Cardiac fibroblast (primary cell): ENCODE results near the gene CERS3.

Source experiments
- DNase-seq, 2 donors: peaks; one replicate each; pipeline versions ENCODE4 v3.0.0 to v3.0.0-alpha.2; 2010; ENCODE audit warnings: low read depth in 2 of 2
- H3K4me3 ChIP-seq, 2 donors: replicated peaks in 1 of 2; 1 replicate in 1 of 2; 2 replicates in 1 of 2; pipeline ENCODE4 v1.5.1; 2011; ENCODE audit warnings: low read depth in 2 of 2, low read length in 2 of 2, mild to moderate bottlenecking in 2 of 2, moderate library complexity in 1 of 2
- CTCF ChIP-seq: IDR thresholded peaks from one replicate; pipeline ENCODE4 v1.5.1; 2011; ENCODE audit warnings: low read depth, mild to moderate bottlenecking, low read length, inconsistent platforms

CERS3 gene

GRCh38 chr15:100547961-100548360 is 19.2 kb upstream of the CERS3 start:
- no peak overlapping the region for H3K4me3 ChIP-seq
- no peak for DNase-seq
- no peak for TF ChIP-seq CTCF

GRCh38 chr15:100544946-100545345 is 16.2 kb upstream of the CERS3 start:
- H3K4me3 ChIP-seq, result no peak overlapping the region
- no peak for DNase-seq
- no peak for TF ChIP-seq CTCF

- no peak for DNase-seq
- no peak for TF ChIP-seq CTCF
- no peak overlapping the region for H3K4me3 ChIP-seq
These were observed 15.6 kb upstream of the CERS3 start for GRCh38 chr15:100544338-100544841.

DNA sequence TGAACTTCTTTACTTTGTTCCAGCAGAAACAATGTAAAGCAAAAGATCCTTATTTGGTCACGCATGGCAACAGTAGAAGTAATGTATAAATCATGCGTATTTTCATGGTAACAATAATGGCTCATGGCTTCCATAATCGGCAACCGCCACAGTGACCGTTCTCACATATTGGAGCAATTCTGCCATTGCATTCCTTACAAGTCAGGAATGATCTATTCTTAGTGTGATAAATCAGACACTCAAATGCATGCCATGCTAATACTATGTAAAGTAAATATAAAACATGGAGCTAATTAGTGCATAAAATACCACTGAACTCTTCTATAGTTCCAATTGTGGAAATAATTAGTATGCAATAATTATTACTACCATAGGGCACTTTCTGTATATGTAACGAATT is 13.5 kb upstream of the CERS3 start:
- H3K4me3 ChIP-seq, result no peak overlapping the region
- DNase-seq, result no peak
- no peak for TF ChIP-seq CTCF

- TF ChIP-seq CTCF, result no peak
- no peak for DNase-seq
- no peak overlapping the region for H3K4me3 ChIP-seq
These were observed 8.6 kb upstream of the CERS3 start for GRCh38 chr15:100537331-100537730.

DNA sequence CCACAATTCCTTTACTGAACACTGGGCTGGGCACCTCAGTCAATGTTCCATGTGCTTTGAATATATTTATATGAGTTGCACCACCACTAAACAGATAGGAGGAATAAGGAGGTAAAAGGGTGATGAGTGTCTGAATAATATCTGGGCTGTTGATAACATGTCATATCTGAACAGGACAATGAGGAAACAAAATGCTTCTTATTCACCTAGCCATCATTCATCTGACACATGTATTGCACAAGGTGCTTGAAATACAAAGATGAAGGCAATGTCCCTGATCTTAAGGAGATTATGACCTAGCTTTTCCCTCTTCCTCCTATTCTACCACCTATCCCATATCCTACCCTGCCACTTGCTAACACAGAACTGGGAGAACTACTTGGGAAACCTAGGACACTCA is 8.0 kb upstream of the CERS3 start:
- no peak for TF ChIP-seq CTCF
- H3K4me3 ChIP-seq, result no peak overlapping the region
- DNase-seq, result no peak

GRCh38 chr15:100533886-100534285 is 5.1 kb upstream of the CERS3 start:
- H3K4me3 ChIP-seq, result no peak overlapping the region
- no peak for DNase-seq
- TF ChIP-seq CTCF, result no peak
